Colon (tissue), 2 donors: Measurements from ENCODE around the gene EEPD1.

ENCODE experiments used
- FAIRE-seq: peaks from 2 replicates; lab custom pipeline; 2012; peaks lifted over from hg19 to GRCh38; lab: Jason Lieb, UNC
- donor health status: control.
- donor health status: control.

EEPD1 gene

DNA sequence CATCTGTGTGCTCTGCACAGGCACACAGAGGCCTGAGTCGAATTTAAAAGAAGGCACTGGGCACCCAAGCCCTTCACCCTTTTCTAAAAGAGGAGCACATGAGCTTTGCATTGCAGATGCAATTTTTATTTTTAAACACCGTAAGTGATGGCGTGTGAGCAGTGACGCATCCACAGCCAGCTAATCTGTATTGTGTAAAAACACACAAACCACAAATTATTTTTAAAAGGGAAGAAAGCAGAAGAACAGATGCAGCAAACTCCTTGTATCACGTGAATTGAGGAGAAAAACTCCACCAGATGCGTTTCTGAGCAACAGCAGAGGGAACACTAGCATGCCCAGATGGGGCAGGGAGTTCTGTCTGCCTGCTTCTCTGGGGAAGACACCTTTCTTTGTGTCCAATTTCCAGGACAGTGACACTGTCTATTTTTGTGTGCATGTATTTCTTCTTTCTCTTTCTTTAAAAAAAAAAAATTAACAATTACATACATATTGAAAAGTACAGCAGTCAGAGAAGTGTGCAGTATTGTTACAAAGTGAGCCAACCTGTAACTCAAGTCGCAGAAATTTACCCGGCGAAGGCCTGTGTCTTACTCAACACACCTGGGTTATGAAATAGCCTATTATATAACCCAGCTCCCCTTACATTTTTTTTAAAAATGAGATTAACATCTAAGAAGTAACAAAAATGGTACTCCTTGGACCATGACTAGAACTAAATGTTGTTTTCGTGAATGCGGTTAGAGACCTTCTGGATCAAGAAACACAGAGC lies 39.2 kb downstream of the EEPD1 start:
- FAIRE-seq, result no peak

DNA sequence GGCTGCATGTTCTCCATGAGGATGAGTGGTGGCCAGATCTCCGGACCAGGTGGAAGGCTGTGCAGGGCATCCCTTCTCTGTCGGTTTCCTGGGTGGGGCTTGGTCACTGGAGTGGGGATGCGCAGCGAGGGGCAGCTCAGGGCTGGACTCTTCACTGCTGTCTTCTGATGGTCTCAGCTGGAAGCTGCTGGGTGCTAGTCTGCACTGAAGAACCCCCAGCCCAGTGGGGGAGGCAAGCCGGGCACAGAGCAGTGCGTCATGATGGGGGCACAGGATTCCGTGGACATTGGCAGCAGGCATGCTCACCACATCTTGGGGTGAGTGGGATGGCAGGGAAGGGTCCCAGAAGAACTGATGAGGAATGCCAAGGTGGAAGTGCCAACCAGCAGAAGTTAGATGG lies 39.8 kb downstream of the EEPD1 start:
- FAIRE-seq, result no peak

DNA sequence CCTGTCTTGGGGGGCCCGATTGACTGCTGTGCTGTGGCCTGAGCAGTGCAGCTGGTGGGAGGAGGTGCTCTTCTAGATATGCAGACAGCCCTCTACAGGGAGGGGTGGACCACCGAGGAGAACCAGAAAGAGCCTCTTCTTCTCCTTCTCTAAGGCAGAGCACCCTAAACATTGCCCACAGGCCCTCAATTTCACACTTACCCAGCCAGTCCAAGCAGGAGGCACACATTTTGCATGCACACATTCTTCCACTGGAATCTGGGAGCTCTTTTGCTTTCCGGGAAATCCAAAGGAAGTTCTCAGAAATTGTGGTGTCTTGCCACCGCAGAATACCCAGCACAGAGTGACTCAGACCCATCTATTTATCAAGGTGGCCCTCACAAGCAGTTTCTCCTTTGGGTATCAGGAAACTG lies 45.8 kb downstream of the EEPD1 start:
- no peak for FAIRE-seq

DNA sequence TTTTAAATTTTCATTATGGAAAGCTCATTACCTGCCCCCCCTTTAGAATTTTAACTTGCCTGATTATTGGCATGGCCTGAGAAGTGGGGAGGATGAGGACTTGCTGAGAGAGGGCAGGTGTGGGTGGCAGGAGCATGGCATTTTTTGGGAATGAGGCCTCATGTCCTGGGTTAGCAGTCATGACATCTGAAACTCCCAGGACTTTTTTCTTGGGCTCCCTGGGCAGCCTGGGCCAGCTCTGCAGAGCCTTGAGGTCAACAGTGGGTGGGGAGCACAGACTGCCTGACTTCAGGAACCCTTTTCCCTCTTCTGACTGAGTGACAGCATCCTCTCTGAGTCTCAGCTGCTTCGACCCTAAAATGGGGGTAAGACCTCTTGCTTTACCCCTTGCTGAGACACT lies 46.3 kb downstream of the EEPD1 start:
- FAIRE-seq, result no peak

DNA sequence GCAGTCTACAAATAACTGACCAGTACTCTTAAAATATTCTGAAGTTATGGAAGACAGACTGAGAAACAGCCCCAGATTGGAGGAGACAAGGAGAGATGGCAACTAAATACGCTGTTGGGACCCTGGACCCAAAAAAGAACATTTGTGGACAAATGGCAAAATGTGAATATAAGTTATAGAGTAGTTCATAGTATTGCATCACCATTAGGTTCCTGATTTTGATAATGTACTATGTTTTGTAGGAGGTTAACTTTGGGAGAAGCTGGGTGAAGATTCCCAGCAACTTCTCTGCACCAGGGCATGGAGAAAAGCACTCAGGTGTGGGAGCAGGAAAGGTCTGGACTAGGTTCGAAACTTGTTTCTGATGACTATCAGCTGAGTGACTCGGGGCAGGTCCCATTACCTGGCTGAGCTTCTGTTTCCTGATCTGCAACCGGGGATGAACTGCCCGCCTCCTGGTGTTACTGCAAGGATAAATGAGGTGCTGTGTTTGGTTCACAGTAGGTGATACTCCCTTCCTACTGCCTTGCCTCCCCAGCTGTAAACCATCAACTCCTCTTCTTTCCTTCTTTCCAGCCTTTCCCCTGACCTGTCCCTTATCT lies 48.2 kb downstream of the EEPD1 start:
- FAIRE-seq, result no peak

DNA sequence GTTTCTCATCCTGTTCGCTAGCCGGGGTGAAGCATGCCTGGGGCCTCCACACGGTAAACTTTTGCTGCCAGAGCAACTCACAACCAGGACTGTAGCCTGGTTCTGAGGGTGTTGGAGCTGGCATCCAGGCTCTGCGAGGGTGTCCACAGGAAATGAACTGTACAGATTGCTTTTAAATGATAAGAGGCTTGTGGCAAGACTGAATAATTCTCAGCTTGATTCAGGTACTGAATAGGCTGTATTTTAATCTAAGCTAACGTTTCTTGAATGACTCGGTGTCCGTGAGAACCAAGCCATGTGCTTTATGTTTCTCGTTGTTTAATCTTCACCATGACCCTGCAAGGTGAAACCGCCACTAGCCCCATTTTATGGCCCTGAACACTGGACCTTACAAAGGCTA lies 49.3 kb downstream of the EEPD1 start:
- no peak for FAIRE-seq

DNA sequence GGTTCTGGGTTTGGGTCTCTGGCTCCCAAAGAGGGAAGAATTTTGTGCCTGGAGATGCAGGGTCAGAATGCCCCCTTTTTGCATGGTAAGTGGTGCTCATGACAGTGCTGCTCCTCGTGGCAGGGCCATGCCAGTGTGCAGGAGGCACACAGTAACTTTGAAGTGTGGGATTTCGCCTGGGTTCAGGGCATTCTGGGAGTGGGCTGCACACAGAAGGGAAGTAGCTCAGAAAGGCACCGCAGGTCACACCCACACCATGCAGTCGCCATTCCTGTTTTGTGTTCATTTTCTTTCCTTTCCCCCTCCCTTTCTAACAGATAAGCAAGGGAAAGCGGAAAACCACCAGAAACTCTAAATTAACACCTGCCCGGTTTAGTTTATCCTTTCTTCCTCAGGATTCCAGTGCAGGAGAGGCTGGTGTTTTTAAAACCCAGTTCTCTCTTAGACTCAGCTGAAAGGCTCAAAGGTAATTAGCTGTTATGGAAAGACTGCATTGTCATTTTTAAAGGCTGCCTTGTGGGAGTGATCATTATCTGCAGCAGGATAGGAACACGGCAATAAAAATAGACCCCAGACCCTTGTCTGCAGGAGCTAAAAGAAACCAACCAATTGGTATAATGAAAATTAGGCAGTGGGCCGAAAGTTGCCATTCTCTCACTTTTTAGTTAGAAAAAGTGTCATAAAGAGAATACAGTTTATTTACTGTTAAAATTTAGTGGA lies 50.2 kb downstream of the EEPD1 start:
- FAIRE-seq, result no peak

DNA sequence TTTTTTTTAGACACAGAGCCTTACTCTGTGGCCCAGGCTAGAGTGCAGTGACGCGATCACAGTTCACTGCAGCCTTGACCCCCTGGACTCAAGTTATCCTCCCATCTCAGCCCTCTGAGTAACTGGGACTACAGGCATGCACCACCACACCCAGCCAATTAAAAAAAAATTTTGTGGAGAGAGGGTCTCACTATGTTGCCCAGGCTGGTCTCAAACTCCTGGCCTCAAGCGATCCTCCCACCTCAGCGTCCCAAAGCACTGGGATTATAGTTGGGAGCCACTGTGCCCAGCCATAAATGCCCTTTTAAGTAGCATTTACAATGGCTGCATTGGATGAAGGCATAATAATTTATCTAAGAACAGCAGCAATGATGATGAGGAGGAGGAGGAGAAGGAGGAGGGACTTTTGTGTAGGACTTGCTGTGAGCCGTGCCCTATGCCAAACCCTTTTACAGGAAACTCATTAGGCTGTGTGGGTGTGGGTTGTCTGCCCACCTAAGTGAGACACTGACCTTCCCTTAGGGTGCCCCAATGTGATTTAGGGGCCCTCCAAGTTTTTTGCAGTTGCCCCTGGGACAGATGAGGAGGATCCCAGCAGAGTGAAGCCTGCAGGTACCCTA lies 51.1 kb downstream of the EEPD1 start:
- no peak for FAIRE-seq

DNA sequence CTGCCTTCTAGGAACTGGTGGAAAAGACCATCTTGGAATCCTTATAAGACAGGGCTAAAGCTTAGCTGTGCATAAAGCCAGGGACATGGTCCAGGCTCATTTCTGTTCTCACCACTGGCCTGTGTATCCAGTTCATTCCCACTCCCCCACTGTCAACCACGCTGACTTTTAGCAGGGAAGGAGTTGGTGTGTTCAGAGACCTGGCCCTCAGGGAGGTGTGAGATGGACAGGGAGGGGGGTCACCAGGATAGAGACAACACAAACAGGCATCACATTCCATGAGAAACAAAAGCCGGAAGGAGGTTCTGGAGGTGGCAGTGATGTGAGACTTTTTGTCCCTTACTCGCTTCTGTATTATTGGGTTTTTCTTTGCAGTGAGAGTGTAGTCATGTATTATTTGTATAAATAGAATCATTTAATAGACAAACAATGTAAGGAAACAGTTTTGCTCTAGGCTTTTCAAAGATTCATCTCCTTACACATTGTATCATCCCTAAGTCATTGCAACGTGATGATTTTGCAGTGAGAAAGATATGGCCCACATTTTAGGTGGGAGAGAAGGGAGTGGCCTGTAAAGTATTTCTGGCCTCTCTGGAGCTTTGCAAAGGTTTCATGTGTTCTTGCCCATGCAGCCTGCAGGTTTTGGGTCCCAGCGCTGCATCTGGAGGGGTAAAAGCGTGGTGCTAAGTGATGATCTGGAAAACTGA lies 52.0 kb downstream of the EEPD1 start:
- FAIRE-seq, result no peak

DNA sequence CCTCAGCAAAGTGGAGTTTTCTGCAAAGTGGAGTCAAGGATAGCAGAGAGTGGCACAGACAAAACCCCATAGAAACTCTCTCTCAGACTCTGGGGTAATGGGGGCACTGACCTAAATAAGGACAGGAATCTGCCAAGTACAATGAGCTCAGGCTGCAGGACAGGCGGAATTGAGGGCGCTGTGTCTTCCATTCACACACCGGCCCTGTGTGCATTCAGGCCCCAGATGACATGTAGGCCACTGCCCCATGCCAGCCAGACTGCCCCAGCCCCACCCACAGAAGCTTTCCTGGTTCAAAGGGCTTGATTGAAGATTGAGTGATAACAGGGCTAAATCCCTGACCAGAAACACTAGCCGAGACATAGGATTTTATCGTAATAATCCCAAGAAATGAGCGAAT lies 52.7 kb downstream of the EEPD1 start:
- FAIRE-seq, result no peak

DNA sequence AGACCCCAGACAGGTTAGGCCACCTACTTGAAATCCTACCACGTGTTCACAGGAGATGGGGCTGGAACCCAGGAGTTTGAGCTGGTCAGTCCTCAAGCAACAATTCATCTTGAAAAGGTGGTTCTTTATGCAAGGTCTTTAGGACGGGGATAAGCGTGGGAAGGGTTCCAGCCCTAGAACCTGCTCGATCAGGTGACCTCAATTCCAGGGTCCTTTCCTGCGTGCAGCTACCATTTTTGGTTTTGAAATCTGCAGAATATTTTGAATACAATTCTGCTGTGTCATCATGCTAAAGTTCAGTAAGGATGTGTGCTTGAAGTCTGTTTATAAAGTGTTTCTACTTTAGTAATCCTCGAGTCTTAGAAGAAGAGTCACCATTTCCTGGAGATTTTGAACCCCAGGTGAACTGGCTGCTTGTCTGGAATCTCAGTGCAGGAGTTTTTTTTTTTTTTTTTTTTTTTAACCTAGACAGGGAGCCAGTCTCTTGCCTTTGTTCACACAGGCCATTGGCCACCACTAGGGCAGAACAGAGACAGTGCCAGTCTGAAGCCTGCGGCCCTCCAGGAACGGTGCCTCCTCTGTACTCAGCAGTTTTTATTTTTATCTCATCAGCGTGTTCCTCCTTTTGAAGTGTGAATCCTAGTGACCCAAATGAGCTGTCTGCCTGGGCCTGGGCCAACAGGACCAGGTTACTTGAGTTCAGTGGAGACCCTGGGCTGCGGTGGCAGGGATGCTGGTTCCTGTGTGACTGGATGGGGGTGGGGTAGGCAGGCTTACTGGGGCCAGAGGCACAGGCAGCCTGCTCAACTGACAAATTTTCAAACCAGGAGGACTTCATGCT lies 54.6 kb downstream of the EEPD1 start:
- no peak for FAIRE-seq

DNA sequence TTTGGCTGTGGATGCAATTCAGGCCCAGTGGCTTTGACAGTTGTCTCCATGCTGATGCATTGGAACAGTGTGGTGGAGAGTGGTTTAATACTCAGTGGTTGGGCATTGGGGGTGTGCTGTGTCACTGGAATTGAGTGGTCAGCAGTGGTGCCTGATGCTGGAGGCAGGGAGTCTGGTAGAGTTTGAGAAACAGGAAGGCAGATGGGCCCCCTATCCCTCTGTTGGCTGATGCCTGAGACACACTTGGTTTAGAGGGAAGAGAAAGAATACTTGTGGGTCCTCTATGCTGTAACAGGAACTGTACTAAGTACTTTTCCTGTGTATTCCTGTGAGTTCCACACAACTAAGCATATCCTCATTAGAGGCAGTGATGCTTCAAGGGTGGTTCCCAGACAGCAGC lies 55.4 kb downstream of the EEPD1 start:
- FAIRE-seq, result no peak

DNA sequence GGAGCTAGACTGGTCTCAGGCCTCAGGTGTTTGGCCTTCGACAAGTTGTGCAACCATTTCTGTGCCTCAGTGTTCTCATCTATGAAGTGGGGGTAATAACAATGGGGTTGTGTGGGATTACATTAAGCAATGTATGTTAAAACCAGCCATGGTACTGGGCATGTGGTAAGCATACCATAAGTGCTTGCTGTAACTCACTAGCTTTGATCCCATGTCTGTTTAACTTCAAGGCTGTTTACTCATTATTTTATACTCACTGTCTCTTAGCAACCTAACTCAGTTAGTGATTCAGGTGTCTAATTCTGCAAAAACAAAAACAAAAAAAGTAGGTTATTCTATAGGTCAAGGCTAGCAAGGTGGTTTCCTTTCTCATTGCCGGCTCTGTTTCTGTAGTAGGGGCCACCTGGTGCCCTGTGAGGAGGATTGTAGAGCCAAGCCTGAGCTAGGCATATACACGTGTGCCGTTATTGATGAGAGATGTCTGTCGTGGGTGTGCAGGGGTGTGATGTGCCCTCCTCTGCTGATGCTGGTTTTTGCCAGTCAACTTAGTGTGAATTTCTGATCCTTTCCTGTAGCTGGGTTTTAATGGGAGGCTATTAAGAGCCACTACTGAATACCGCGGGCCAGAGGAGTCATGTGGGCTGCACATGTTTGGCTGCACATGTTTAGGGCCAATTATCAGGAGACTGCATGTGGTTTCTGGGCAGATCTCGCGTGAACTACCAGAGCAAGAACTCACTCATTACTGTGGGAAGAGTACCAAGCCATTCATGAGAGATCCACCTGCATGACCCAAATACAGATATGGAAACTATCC lies 56.2 kb downstream of the EEPD1 start:
- no peak for FAIRE-seq

DNA sequence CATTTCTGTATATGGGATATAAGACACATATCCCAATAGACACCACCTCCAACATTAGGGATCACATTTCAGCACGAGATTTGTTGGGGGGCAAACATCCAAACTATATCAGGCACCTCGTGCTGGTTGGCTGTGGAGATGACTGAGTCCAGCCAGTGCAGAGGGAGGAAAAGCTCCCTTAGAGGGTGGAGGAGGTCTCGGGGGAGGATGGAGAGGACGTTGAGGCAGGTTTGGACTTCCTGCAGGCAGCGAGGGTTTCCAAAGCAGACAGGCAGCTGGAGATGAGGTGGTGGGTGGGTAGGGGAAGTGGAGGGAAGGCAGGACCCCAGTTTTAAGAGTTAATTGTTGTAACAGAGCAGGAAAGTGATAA lies 56.7 kb downstream of the EEPD1 start:
- FAIRE-seq, result no peak

DNA sequence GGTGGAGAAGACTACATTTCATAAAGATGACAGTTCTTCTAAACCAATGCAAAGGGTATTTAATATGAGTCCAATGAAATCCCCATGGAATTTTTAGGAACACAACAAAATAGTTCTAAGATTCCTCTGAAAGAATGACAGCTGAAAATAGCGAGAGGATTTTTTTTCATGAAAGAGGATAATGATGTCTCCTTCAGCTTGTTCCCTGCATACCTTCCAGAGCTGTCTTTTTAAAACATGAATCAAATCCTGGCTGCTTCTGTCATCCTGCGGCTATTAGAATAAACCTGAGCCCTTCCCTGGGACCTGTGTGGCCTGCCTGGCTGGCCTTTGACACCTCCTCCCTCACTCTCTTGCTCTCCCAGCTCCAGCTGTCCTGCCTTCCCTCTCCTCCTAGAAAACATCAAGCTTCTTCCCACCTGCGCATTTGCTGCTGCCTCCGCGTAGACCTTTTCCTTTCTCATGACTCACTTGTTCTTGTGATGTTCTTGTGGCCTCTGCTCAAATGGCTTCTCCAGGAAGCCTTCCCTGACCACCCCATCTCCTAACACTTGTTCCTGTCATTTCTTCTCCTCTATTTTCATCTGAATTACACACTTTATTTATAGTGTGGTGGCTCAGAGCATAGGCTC lies 57.4 kb downstream of the EEPD1 start:
- FAIRE-seq, result no peak

DNA sequence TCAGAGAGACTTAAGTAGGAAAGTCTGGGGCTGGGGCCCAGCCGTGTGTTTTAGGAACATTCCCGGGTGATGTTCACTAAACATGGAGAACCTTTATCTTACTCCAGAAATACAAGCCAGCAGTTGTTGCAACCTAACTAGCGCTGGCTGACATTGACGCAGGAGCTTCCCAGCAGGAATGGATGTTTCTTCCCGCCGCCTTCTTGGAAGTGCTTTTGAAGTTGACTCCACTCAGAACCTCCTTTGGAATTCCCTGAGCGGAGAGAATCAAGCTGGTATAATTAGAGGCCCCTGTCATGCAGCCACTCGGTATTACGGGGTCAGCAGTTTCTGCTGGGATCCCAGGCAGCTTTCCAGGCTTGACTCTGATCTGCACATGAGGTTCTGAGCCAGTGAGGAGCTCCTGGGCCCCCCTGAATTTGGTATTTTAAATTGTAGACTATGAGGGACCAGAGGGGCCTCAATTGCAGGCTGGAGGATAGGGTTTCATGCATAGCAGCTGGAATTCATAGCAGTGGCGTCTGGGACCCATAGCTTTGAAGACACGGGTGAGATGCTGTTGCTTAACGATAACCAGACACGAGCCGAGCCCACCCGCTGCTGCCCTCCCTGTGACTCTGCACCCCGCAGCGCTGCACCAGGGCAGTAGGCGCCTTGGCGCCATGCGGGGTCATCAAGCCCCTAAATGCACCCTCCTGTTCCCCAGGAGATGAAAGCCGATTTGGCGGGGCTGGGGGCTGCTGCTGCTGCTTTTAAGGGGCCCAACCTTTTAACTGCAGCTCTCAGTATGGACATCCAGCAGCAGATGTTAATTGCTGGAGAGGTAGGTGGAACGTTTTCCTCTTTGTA lies 61.8 kb downstream of the EEPD1 start:
- no peak for FAIRE-seq

DNA sequence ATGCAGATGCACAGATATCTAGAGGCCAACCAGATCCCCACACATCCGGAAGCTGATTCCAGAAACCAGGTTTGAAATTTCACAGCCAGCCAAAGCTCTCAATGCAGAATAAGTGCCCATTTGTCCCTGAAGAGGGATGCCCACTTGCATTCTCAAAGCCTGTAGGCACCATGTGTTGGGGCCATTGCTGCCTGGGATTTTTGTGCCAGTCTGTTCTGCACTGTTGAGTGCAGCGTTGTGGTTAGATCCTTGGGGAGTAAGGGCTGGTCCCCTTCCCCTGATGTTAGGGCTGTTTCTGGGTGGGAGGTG lies 62.4 kb downstream of the EEPD1 start:
- FAIRE-seq, result no peak

DNA sequence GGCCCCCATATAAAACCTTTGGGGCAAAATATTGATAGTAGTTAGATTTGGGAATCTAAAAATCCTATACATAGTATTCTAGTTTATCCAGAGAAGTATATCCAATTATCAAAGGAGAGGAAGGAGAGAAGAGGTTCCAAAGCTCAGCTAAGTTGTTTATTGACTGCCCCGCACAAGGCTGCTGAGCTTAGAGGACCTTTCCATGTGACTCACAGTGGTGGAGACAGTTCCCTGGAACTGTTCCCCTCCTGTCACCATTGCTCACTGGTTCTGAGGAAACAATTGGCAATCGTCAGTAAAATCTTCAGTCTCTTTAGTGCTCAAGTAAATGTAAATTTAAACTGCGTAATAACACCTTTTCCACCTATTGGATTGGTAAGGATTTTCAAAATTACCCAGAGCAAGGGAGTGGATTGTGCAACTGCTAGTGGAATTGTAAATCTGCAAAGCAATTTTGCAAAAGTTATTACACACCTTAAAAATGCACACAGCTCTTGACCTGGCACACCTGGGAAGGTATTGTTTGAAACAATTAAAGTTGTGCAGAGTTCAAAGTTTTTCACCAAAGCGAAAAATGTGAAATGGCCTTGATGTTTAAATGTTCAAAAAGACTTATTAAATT lies 63.1 kb downstream of the EEPD1 start:
- FAIRE-seq, result no peak
